Spleen (tissue), 11 donors: Measurements from ENCODE around the gene EXOSC9. TPM values are rescaled to one million over a fixed set of nuclear protein-coding genes. Genes with fewer than 3 reads are reported as not detected.

Experiments used
- DNase-seq: peaks from one replicate; pipeline ENCODE4 v3.0.0-alpha.2; 2020
- H3K27ac ChIP-seq, 8 donors: fragments of 200-600 bp; sonication (generic) in 7 of 8; 1 replicate in 4 of 8; 2 replicates in 4 of 8; pipeline versions ENCODE4 v1.5.0 to v1.8.0; 2016 to 2021; ENCODE audit warnings: inconsistent platforms in 4 of 8, mild to moderate bottlenecking in 4 of 8, moderate library complexity in 1 of 8
- H3K27me3 ChIP-seq, 7 donors: fragments of 200-600 bp; sonication (generic) in 6 of 7; replicated peaks in 1 of 7; 1 replicate in 4 of 7; 2 replicates in 3 of 7; pipeline versions ENCODE4 v1.5.0 to v1.8.0; 2016 to 2021; ENCODE audit warnings: inconsistent platforms in 3 of 7, mild to moderate bottlenecking in 1 of 7
- H3K36me3 ChIP-seq, 6 donors: fragments of 200-600 bp; sonication (generic) in 5 of 6; 1 replicate in 4 of 6; 2 replicates in 2 of 6; pipeline versions ENCODE4 v1.5.0 to v1.8.0; 2016 to 2021; ENCODE audit warnings: inconsistent platforms in 2 of 6
- H3K4me1 ChIP-seq, 6 donors: fragments of 200-600 bp; sonication (generic) in 5 of 6; 1 replicate in 3 of 6; 2 replicates in 3 of 6; pipeline versions ENCODE4 v1.5.0 to v1.8.0; 2016 to 2021; ENCODE audit warnings: inconsistent platforms in 3 of 6
- H3K4me3 ChIP-seq, 8 donors: fragments of 200-600 bp; sonication (generic) in 7 of 8; 1 replicate in 4 of 8; 2 replicates in 4 of 8; pipeline versions ENCODE4 v1.5.0 to v1.8.0; 2016 to 2021; ENCODE audit warnings: inconsistent platforms in 4 of 8, mild to moderate bottlenecking in 4 of 8, moderate library complexity in 2 of 8
- H3K9me3 ChIP-seq, 8 donors: fragments of 200-600 bp; sonication (generic) in 7 of 8; 1 replicate in 4 of 8; 2 replicates in 4 of 8; pipeline versions ENCODE4 v1.5.0 to v1.8.0; 2016 to 2021; ENCODE audit warnings: inconsistent platforms in 4 of 8
- CTCF ChIP-seq, 11 experiments: fragments of 200-600 bp in 7 of 11; fragments of 450-650 bp in 4 of 11; sonication (generic) in 4 of 11; IDR thresholded peaks in 8 of 11; conservative IDR thresholded peaks in 3 of 11; 1 replicate in 7 of 11; 2 replicates in 4 of 11; pipeline versions ENCODE4 v1.4.0 to v1.8.0; 2016 to 2021; ENCODE audit warnings: antibody characterized with exemption in 11 of 11, inconsistent platforms in 4 of 11, mild to moderate bottlenecking in 1 of 11
- POLR2A ChIP-seq, 3 donors: fragments of 450-650 bp; IDR thresholded peaks; one replicate each; pipeline ENCODE4 v1.5.1; 2017; ENCODE audit warnings: antibody characterized with exemption in 3 of 3, mild to moderate bottlenecking in 1 of 3
- POLR2AphosphoS5 ChIP-seq, 3 donors: sonication (generic); formaldehyde crosslinking; IDR thresholded peaks; one replicate each; pipeline ENCODE4 v1.5.1; 2017; ENCODE audit warnings: antibody characterized with exemption in 3 of 3
- WGBS, 5 donors: extraction: QIAGEN DNeasy Blood & Tissue Kit in 3 of 5; methylation state at CpG; one replicate each; pipeline versions ENCODE4 v1.1.5 to v1.1.7; 2013 to 2018; 5-methylcytosine and 5-hydroxymethylcytosine counted together
- intact Hi-C: fragments of 100-400 bp; cut with DNase I; formaldehyde crosslinking; loops from one replicate; pipeline ENCODE4 v1.15.0; 2023; ENCODE audit warnings: low total_unique reads
- polyA plus RNA-seq, 3 donors: library from polyadenylated mRNA; stranded (reverse); fragments of 200-250 nt; gene quantifications; one replicate each; pipeline ENCODE4 v1.2.1, GENCODE V29; 2013
- total RNA-seq, 7 donors: library from RNA; depleted of rRNA in 3 of 7; stranded (reverse); fragments of >200 nt in 3 of 7; fragmentation: NEBNext Ultra II Directional in 4 of 7; extraction: Animal tissue kit (Norgen Biotek cat#: 25700) in 4 of 7; gene quantifications; one replicate each; pipeline versions ENCODE4 v1.1.0 to v1.2.1, GENCODE V29; 2016 to 2021
- donor health status: healthy with polysubstance abuse.
- donor health status: DM: no; HTN: no; CAD: no; lungs with moderate emphysema.
- donor health status: DM: no; HTN: no; CAD: no.
- donor health status: Bipolar disorder and iron deficiency.
- donor health status: healthy.
- donor health status: DM: no; HTN: no; CAD: no.
- donor health status: DM: yes; HTN: yes; CAD: no.

EXOSC9 gene
- total and polyA plus RNA-seq, 10 donors: 20.6 to 41.5 (median 24.2) TPM

- TF ChIP-seq POLR2AphosphoS5 (IDR thresholded peaks at IDR 0.05) (no peak), CTCF (IDR thresholded peaks at IDR 0.05 in 8 of 11, conservative IDR thresholded peaks at IDR 0.05 in 3 of 11) (no peak), POLR2A (IDR thresholded peaks at IDR 0.05) (no peak)
- WGBS, 5 donors: 87 to 97% (median 95%) methylated on average over 1 of the region's 1 CpG
- intact Hi-C loops: no loop called here
Observed at GRCh38 chr4:121827853-121828252, 26.7 kb downstream of the EXOSC9 start.

GRCh38 chr4:121829511-121829910 is 28.4 kb downstream of the EXOSC9 start:
- 77 to 99% (median 86%) methylated on average over 5 of the region's 5 CpGs for WGBS, 5 donors
- peaks cover 0 to 74% (median 13%) of the 10 kb centered on the region in 6 donors for H3K36me3 ChIP-seq
- peaks cover 0 to 5% (median 1%) of the 10 kb centered on the region in 6 donors for H3K4me1 ChIP-seq
- TF ChIP-seq POLR2AphosphoS5 (IDR thresholded peaks at IDR 0.05): no peak
- TF ChIP-seq CTCF (IDR thresholded peaks at IDR 0.05 in 8 of 11, conservative IDR thresholded peaks at IDR 0.05 in 3 of 11): no peak
- no peak for TF ChIP-seq POLR2A (IDR thresholded peaks at IDR 0.05)
- DNase-seq: no peak
- H3K27ac ChIP-seq: no peak overlapping the region
- no peak overlapping the region for H3K4me3 ChIP-seq
- no peaks in the 10 kb centered on the region for H3K9me3 ChIP-seq
- intact Hi-C loops: no loop called here
- H3K27me3 ChIP-seq: no peaks in the 10 kb centered on the region

More at GRCh38 chr4:121827853-121828252, 26.7 kb downstream of the EXOSC9 start:
- Histone ChIP-seq H3K27me3 (no peaks in the 10 kb centered on the region), H3K4me1 (peaks cover 5 to 19% (median 16%) of the 10 kb centered on the region in 6 donors), H3K4me3 (no peak overlapping the region), H3K36me3 (peaks cover 0 to 57% (median 12%) of the 10 kb centered on the region in 6 donors), H3K9me3 (no peaks in the 10 kb centered on the region), H3K27ac (no peak overlapping the region)
- no peak for DNase-seq

- intact Hi-C loops: no loop called here
- Histone ChIP-seq H3K4me1 (no peaks in the 10 kb centered on the region), H3K27me3 (no peaks in the 10 kb centered on the region), H3K9me3 (no peaks in the 10 kb centered on the region), H3K4me3 (no peak overlapping the region), H3K36me3 (peaks cover 0 to 84% (median 6%) of the 10 kb centered on the region in 6 donors), H3K27ac (no peak overlapping the region)
- TF ChIP-seq POLR2A (IDR thresholded peaks at IDR 0.05) (no peak), CTCF (IDR thresholded peaks at IDR 0.05 in 8 of 11, conservative IDR thresholded peaks at IDR 0.05 in 3 of 11) (no peak), POLR2AphosphoS5 (IDR thresholded peaks at IDR 0.05) (no peak)
- DNase-seq: no peak
Observed at GRCh38 chr4:121838136-121838535, 37.0 kb downstream of the EXOSC9 start.

- intact Hi-C loops: no loop called here
- H3K36me3 ChIP-seq: peaks cover 0 to 95% (median 24%) of the 10 kb centered on the region in 6 donors
- H3K27ac ChIP-seq: no peak overlapping the region
- DNase-seq: no peak
- no peak overlapping the region for H3K4me3 ChIP-seq
- WGBS, 5 donors: 89 to 98% (median 95%) methylated on average over 4 of the region's 4 CpGs
- TF ChIP-seq POLR2A (IDR thresholded peaks at IDR 0.05) (no peak), CTCF (IDR thresholded peaks at IDR 0.05 in 8 of 11, conservative IDR thresholded peaks at IDR 0.05 in 3 of 11) (no peak), POLR2AphosphoS5 (IDR thresholded peaks at IDR 0.05) (no peak)
- H3K9me3 ChIP-seq: no peaks in the 10 kb centered on the region
- H3K27me3 ChIP-seq: no peaks in the 10 kb centered on the region
- no peaks in the 10 kb centered on the region for H3K4me1 ChIP-seq
Observed at GRCh38 chr4:121842862-121843261, 41.7 kb downstream of the EXOSC9 start.
